ENCODE data around the gene NPC2. TPM values are rescaled to one million over a fixed set of nuclear protein-coding genes. Genes with fewer than 3 reads are reported as not detected.

NPC2 gene
- total RNA-seq, 2 experiments from 2014 or later, result 65.1 to 66.5 TPM

DNA sequence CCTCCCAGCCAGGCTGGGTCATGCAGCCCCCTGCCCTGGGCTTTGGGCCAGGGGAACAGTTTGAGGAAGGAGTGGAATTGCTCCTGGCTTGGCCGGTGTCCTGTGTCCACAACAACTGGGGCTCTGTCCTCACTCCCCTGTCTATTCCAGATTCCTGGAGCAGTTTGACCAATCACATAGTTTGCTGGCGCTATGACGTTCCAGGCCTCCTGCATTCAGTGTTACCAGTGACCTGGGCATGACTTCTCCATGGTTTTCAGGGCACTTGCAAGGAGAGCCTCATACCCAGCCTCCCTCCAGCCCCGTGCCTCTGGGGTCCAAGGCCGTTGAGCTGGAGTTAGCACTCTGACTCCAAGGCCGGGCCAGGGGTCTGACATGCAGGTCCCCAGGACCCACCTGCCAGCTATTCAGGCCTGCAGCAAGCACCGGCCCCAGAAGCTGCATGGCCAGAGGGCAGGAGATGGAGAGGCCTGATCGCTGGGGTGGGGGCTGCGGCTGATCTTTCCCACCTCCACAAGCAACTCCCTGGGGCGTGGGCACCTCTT is 34.7 kb upstream of the NPC2 start:
- no peaks in the 10 kb centered on the region for H3K36me3 Mint-ChIP-seq (ENCODE audit: low read depth)
- no peak overlapping the region for H3K27ac Mint-ChIP-seq
- no peaks in the 10 kb centered on the region for H3K9me3 Mint-ChIP-seq
- peaks cover 13% of the 10 kb centered on the region for H3K27me3 Mint-ChIP-seq
- POLR2A ChIA-PET, result no interaction called here
- H3K4me3 Mint-ChIP-seq, result no peak overlapping the region
- DNase-seq, result no peak
- no peaks in the 10 kb centered on the region for H3K4me1 Mint-ChIP-seq
- CTCF ChIA-PET, result no interaction called here

GRCh38 chr14:74526854-74527585 is 33.9 kb upstream of the NPC2 start:
- H3K9me3 Mint-ChIP-seq, result no peaks in the 10 kb centered on the region
- CTCF ChIA-PET, result interaction anchor here (1.6 kb wide), 1 partner anchor 12 kb away, joined by 3 read pairs; no protein-coding TSS in a partner anchor
- H3K4me1 Mint-ChIP-seq, result no peaks in the 10 kb centered on the region
- DNase-seq, result no peak
- H3K4me3 Mint-ChIP-seq, result no peak overlapping the region
- peaks cover 13% of the 10 kb centered on the region for H3K27me3 Mint-ChIP-seq
- H3K27ac Mint-ChIP-seq, result no peak overlapping the region
- no peaks in the 10 kb centered on the region for H3K36me3 Mint-ChIP-seq (ENCODE audit: low read depth)
- POLR2A ChIA-PET, result no interaction called here

- Mint-ChIP-seq H3K36me3 (ENCODE audit: low read depth) (no peaks in the 10 kb centered on the region), H3K27ac (no peak overlapping the region), H3K4me1 (no peaks in the 10 kb centered on the region), H3K27me3 (peaks cover 13% of the 10 kb centered on the region), H3K9me3 (no peaks in the 10 kb centered on the region), H3K4me3 (no peak overlapping the region)
- no peak for DNase-seq
- ChIA-PET POLR2A (no interaction called here), CTCF (no interaction called here)
These were observed 32.3 kb upstream of the NPC2 start for GRCh38 chr14:74525361-74525851.

- POLR2A ChIA-PET, result no interaction called here
- Mint-ChIP-seq H3K27ac (no peak overlapping the region), H3K27me3 (peaks cover 13% of the 10 kb centered on the region)
These were observed 31.7 kb upstream of the NPC2 start for GRCh38 chr14:74524812-74525135.

DNA sequence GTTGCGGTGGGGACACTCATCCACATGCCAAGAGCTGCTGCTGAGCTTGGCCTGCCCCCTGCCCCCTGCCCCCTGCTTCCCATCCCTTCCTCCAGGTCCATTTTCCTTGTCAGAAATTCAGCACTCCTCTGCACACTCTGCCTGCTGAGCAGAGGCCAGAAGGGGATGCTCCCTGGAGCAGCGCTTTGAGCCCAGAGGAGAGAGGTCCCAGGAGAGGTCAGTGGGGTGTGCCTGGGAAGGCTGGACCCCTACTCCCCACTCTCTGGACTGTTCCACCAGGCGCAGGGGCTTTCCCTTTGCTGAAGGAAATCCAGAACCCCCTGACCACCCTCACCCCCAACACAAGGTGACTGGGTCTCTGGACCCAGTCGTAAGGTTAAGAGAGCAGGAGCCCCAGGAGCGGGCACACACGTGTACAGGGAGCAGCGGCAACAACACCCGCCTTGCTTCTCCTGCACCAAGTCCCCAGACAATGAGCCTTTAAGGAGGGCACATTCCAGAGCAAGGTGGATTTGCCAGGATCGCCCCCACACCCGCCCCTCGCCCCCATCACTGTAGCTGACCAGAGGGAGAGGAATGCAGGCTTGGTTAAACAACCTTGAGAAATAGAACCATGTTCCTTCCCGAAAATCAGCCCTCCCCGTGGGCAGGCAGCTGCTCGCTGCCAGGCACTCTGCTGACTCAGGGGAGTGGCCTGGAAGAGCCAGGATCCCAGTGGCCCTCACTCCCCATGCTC is 31.1 kb upstream of the NPC2 start:
- Mint-ChIP-seq H3K27ac (no peak overlapping the region), H3K9me3 (no peaks in the 10 kb centered on the region), H3K4me3 (no peak overlapping the region), H3K27me3 (peaks cover 13% of the 10 kb centered on the region), H3K36me3 (ENCODE audit: low read depth) (no peaks in the 10 kb centered on the region), H3K4me1 (no peaks in the 10 kb centered on the region)
- no peak for DNase-seq
- POLR2A ChIA-PET, result no interaction called here
- CTCF ChIA-PET, result no interaction called here

More at GRCh38 chr14:74524812-74525135, 31.7 kb upstream of the NPC2 start:
- Mint-ChIP-seq H3K4me1 (no peaks in the 10 kb centered on the region), H3K4me3 (no peak overlapping the region), H3K9me3 (no peaks in the 10 kb centered on the region), H3K36me3 (ENCODE audit: low read depth) (no peaks in the 10 kb centered on the region)
- DNase-seq, result no peak
- CTCF ChIA-PET, result no interaction called here

- POLR2A ChIA-PET, result no interaction called here
- H3K27ac Mint-ChIP-seq, result no peak overlapping the region
- DNase-seq, result no peak
- H3K4me1 Mint-ChIP-seq, result no peaks in the 10 kb centered on the region
- no peak overlapping the region for H3K4me3 Mint-ChIP-seq
- H3K27me3 Mint-ChIP-seq, result peaks cover 27% of the 10 kb centered on the region
- CTCF ChIA-PET, result no interaction called here
- H3K36me3 Mint-ChIP-seq (ENCODE audit: low read depth), result no peaks in the 10 kb centered on the region
- H3K9me3 Mint-ChIP-seq, result no peaks in the 10 kb centered on the region
These were observed 29.6 kb upstream of the NPC2 start for GRCh38 chr14:74522740-74523139.

- POLR2A ChIA-PET, result no interaction called here
- Mint-ChIP-seq H3K4me1 (no peaks in the 10 kb centered on the region), H3K36me3 (ENCODE audit: low read depth) (no peaks in the 10 kb centered on the region), H3K27me3 (peaks cover 26% of the 10 kb centered on the region), H3K9me3 (no peaks in the 10 kb centered on the region), H3K4me3 (no peak overlapping the region), H3K27ac (no peak overlapping the region)
- no peak for DNase-seq
- CTCF ChIA-PET, result no interaction called here
These were observed 28.7 kb upstream of the NPC2 start for GRCh38 chr14:74521756-74522155.

DNA sequence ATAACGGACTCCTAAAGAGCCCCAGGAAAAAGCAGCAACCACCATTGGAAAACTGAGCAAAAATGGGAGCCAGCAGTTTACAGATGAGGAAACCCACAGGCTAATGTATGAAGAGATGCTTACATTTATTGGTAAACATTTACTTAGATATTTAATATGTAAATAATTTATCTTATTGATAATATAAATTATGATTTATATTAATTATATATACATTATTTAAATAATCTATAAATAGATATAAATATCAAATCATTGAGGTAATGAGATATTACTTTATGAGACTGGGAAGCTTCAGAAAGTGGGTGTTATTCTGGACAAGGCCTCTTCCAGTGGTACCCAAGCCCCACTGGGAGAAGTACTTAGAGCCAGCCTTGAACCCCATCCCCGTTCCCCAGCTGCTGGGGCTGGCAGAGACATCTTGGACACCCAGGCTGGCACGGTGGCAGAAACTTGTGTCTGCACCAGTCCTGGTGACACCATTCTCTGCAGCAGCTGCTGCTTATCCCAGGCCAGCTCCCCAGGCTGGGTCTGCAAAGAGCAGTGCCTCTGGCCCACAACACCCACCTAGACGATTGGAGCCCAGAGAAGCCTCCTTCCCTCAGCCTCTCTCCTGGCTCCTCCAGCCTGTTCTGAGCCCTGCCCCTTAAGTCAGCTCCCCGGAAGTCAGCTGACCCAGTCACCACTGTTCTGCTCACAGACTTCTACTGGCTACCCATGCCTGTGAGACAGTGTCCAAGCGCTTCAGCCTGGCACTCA is 26.4 kb upstream of the NPC2 start:
- CTCF ChIA-PET, result interaction anchor here (0.5 kb wide), 1 partner anchor 386 kb away, joined by 3 read pairs; no protein-coding TSS in a partner anchor
- POLR2A ChIA-PET, result no interaction called here
- H3K4me3 Mint-ChIP-seq, result no peak overlapping the region
- no peaks in the 10 kb centered on the region for H3K36me3 Mint-ChIP-seq (ENCODE audit: low read depth)
- no peaks in the 10 kb centered on the region for H3K9me3 Mint-ChIP-seq
- DNase-seq, result no peak
- peaks cover 5% of the 10 kb centered on the region for H3K4me1 Mint-ChIP-seq
- H3K27me3 Mint-ChIP-seq, result peaks cover 30% of the 10 kb centered on the region
- H3K27ac Mint-ChIP-seq, result no peak overlapping the region

GRCh38 chr14:74518221-74518620 is 25.1 kb upstream of the NPC2 start:
- DNase-seq, result no peak
- ChIA-PET CTCF (no interaction called here), POLR2A (no interaction called here)
- no peak overlapping the region for H3K4me3 Mint-ChIP-seq
- no peak overlapping the region for H3K27ac Mint-ChIP-seq
- peaks cover 31% of the 10 kb centered on the region for H3K27me3 Mint-ChIP-seq
- H3K36me3 Mint-ChIP-seq (ENCODE audit: low read depth), result no peaks in the 10 kb centered on the region
- peaks cover 9% of the 10 kb centered on the region for H3K4me1 Mint-ChIP-seq
- no peaks in the 10 kb centered on the region for H3K9me3 Mint-ChIP-seq

DNA sequence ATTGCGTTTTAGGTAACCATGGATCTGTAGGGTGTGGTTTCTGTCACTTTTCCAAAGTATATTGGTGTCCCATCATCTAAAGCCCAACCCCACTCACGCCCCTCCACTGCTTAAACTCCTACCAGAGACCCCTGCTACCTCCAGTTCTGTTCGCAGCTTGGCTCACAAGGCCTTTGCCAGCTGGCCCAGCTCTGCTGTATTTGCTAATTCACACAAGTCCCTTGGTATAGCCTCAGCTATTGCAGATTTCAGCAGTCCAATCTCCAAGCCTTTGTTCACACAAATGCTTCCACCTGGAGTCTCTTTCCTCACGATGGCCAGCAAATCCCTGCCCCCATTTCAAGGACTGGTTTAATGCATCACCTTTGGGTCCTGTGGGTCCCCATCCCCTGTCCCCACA is 24.6 kb upstream of the NPC2 start:
- DNase-seq, result no peak
- Mint-ChIP-seq H3K4me3 (no peak overlapping the region), H3K36me3 (ENCODE audit: low read depth) (no peaks in the 10 kb centered on the region), H3K4me1 (peaks cover 9% of the 10 kb centered on the region), H3K27ac (no peak overlapping the region), H3K27me3 (peaks cover 33% of the 10 kb centered on the region), H3K9me3 (no peaks in the 10 kb centered on the region)
- CTCF ChIA-PET, result no interaction called here
- POLR2A ChIA-PET, result no interaction called here

GRCh38 chr14:74516451-74517160 is 23.5 kb upstream of the NPC2 start:
- ChIA-PET POLR2A (no interaction called here), CTCF (no interaction called here)
- Mint-ChIP-seq H3K27ac (no peak overlapping the region), H3K4me3 (no peak overlapping the region), H3K4me1 (peaks cover 9% of the 10 kb centered on the region), H3K36me3 (ENCODE audit: low read depth) (no peaks in the 10 kb centered on the region), H3K9me3 (no peaks in the 10 kb centered on the region), H3K27me3 (peaks cover 35% of the 10 kb centered on the region)
- no peak for DNase-seq

DNA sequence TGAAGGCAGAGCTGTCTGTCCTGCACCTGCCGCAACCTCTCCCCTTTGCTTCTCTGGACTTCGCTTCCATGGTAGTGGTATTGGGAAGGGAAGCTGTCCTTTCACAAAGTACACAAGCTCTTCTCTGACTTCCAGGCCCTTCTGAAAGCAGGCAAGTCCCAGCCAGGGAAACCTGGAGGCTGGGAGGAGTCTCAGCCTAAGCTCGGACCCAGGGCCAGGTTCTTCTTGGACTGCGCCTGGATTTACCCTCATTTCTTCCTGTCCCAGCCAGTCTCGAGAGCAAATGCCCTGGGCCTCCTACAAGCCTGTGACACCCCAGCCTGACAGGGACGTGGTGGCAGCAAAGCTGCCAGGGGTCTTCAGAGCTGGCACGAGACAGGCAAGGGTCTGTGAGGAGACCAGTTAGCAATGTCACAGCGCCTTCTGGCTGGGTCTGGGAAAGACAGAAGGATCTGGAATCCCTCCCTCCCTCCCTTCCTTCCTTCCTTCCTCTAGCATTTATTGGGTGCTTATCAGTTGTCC is 22.8 kb upstream of the NPC2 start:
- POLR2A ChIA-PET, result no interaction called here
- Mint-ChIP-seq H3K27me3 (peaks cover 35% of the 10 kb centered on the region), H3K4me3 (no peak overlapping the region), H3K36me3 (ENCODE audit: low read depth) (no peaks in the 10 kb centered on the region), H3K27ac (no peak overlapping the region), H3K9me3 (no peaks in the 10 kb centered on the region), H3K4me1 (peaks cover 9% of the 10 kb centered on the region)
- CTCF ChIA-PET, result no interaction called here
- DNase-seq, result no peak
